Lung (tissue), 12 donors: ENCODE results near the gene TBX20. TPM values are rescaled to one million over a fixed set of nuclear protein-coding genes. Genes with fewer than 3 reads are reported as not detected.

Experiments
- ATAC-seq: fragments of 200-7000 bp; cut with Tn5 transposase; one replicate; pipeline ENCODE4 v1.9.1; 2020; ENCODE audit warnings: moderate number of reproducible peaks; ENCODE audit not compliant: insufficient read depth, low FRiP score
- DNase-seq, 3 donors: peaks; one replicate each; pipeline ENCODE4 v3.0.0-alpha.2; 2013 to 2017
- H3K27ac ChIP-seq, 2 donors: one replicate each; pipeline ENCODE4 v1.5.1; 2013; ENCODE audit warnings: mild to moderate bottlenecking in 2 of 2, moderate library complexity in 2 of 2, control low read depth in 1 of 2, inconsistent platforms in 1 of 2, low read depth in 1 of 2, low read length in 1 of 2
- H3K27me3 ChIP-seq, 3 donors: one replicate each; pipeline ENCODE4 v1.5.1; 2013; ENCODE audit warnings: low read length in 2 of 3; ENCODE audit not compliant: control insufficient read depth in 3 of 3, insufficient read depth in 3 of 3
- H3K36me3 ChIP-seq, 4 donors: one replicate each; pipeline ENCODE4 v1.5.1; 2013; ENCODE audit warnings: low read length in 4 of 4, mild to moderate bottlenecking in 1 of 4, moderate library complexity in 1 of 4; ENCODE audit not compliant: control insufficient read depth in 4 of 4, insufficient read depth in 4 of 4
- H3K4me1 ChIP-seq, 5 donors: one replicate each; pipeline ENCODE4 v1.5.1; 2013; ENCODE audit warnings: low read length in 5 of 5, mild to moderate bottlenecking in 2 of 5, moderate library complexity in 1 of 5; ENCODE audit not compliant: control insufficient read depth in 5 of 5, insufficient read depth in 5 of 5
- H3K4me3 ChIP-seq: one replicate; pipeline ENCODE4 v1.5.1; 2013; ENCODE audit warnings: mild to moderate bottlenecking, control low read depth, moderate library complexity
- H3K9ac ChIP-seq, 2 donors: one replicate each; pipeline ENCODE4 v1.5.1; 2013; ENCODE audit warnings: low read length in 2 of 2, control low read depth in 1 of 2; ENCODE audit not compliant: insufficient read depth in 1 of 2
- H3K9me3 ChIP-seq, 4 donors: one replicate each; pipeline ENCODE4 v1.5.1; 2013; ENCODE audit warnings: low read length in 3 of 4, mild to moderate bottlenecking in 1 of 4, moderate library complexity in 1 of 4; ENCODE audit not compliant: control insufficient read depth in 4 of 4, insufficient read depth in 3 of 4
- CTCF ChIP-seq: IDR thresholded peaks from 2 replicates; pipeline ENCODE4 v1.5.1; 2012; ENCODE audit warnings: mild to moderate bottlenecking; ENCODE audit errors: control extremely low read depth, extremely low read depth
- WGBS, 2 donors: extraction: QIAGEN DNeasy Blood & Tissue Kit; methylation state at CpG; one replicate each; pipeline ENCODE4 v1.1.7; 2013; 5-methylcytosine and 5-hydroxymethylcytosine counted together
- polyA plus RNA-seq, 2 donors: library from polyadenylated mRNA; stranded (reverse); fragments of 200-250 nt; gene quantifications; one replicate each; pipeline ENCODE4 v1.2.1, GENCODE V29; 2013
- total RNA-seq, 2 donors: library from RNA; depleted of rRNA in 1 of 2; stranded (reverse); fragments of >200 nt in 1 of 2; gene quantifications; one replicate each; pipeline ENCODE4 v1.2.1, GENCODE V29; 2014 to 2021
- donor health status: control.
- donor health status: control.
- donor health status: Bipolar disorder and iron deficiency.
- donor health status: healthy.
- donor health status: DM: yes; HTN: yes; CAD: no.

Gene TBX20
- total and polyA plus RNA-seq, 4 donors, result 0.11 to 0.80 TPM; not detected in 2

- Histone ChIP-seq H3K4me3 (no peak overlapping the region), H3K27me3 (peaks cover 0 to 2% (median 2%) of the 10 kb centered on the region in 3 donors), H3K36me3 (no peaks in the 10 kb centered on the region), H3K9ac (no peak overlapping the region), H3K9me3 (no peaks in the 10 kb centered on the region), H3K27ac (no peak overlapping the region), H3K4me1 (peaks cover 0 to 4% (median 0%) of the 10 kb centered on the region in 5 donors)
- DNase-seq, result no peak
- WGBS, 2 donors, result 83 to 85% methylated on average over 1 of the region's 1 CpG
- TF ChIP-seq CTCF, result no peak
- no peak for ATAC-seq
Measured at GRCh38 chr7:35272246-35272645, 18.3 kb upstream of the TBX20 start.

- Histone ChIP-seq H3K36me3 (no peaks in the 10 kb centered on the region), H3K9ac (no peak overlapping the region), H3K4me1 (peaks cover 0 to 4% (median 0%) of the 10 kb centered on the region in 5 donors), H3K27ac (no peak overlapping the region), H3K4me3 (no peak overlapping the region), H3K9me3 (no peaks in the 10 kb centered on the region), H3K27me3 (peaks cover 0 to 8% (median 6%) of the 10 kb centered on the region in 3 donors)
- WGBS, 2 donors, result 65% methylated on average over 5 of the region's 5 CpGs
- ATAC-seq (no peak), DNase-seq (no peak)
- TF ChIP-seq CTCF, result no peak
Measured at GRCh38 chr7:35268953-35269352, 15.1 kb upstream of the TBX20 start.

- DNase-seq (peak; percentile 41 to 66 (median 63)), ATAC-seq (no peak)
- peaks cover 6 to 24% (median 22%) of the 10 kb centered on the region in 3 donors for H3K27me3 ChIP-seq
- no peaks in the 10 kb centered on the region for H3K36me3 ChIP-seq
- H3K4me1 ChIP-seq, result peaks cover 0 to 10% (median 0%) of the 10 kb centered on the region in 5 donors
- H3K9me3 ChIP-seq, result no peaks in the 10 kb centered on the region
- TF ChIP-seq CTCF, result no peak
- H3K4me3 ChIP-seq, result no peak overlapping the region
- no peak overlapping the region for H3K27ac ChIP-seq
- no peak overlapping the region for H3K9ac ChIP-seq
Measured at GRCh38 chr7:35267411-35267810, 13.5 kb upstream of the TBX20 start.

GRCh38 chr7:35263396-35263795 is 9.5 kb upstream of the TBX20 start:
- peaks cover 0 to 13% (median 0%) of the 10 kb centered on the region in 4 donors for H3K9me3 ChIP-seq
- ATAC-seq, result no peak
- no peak overlapping the region for H3K27ac ChIP-seq
- DNase-seq, result peak in 1 of 3 donors; percentile 25
- peaks cover 14 to 62% (median 59%) of the 10 kb centered on the region in 3 donors for H3K27me3 ChIP-seq
- TF ChIP-seq CTCF, result no peak
- no peaks in the 10 kb centered on the region for H3K36me3 ChIP-seq
- H3K4me3 ChIP-seq, result no peak overlapping the region
- WGBS, 2 donors, result 41 to 44% methylated on average over 2 of the region's 2 CpGs
- peaks cover 0 to 16% (median 3%) of the 10 kb centered on the region in 5 donors for H3K4me1 ChIP-seq
- H3K9ac ChIP-seq, result no peak overlapping the region
